GM06990 (cell line): ENCODE results near the gene GSTM5.
A peak's percentile ranks its signal among the peaks of the same experiment; 100 is the strongest.

ENCODE experiments used
- DNase-seq: peaks from one replicate; pipeline ENCODE4 v3.0.0-alpha.2; 2011; ENCODE audit not compliant: insufficient read length; ENCODE audit errors: extremely low read depth
- H3K27me3 ChIP-seq: replicated peaks from 2 replicates; pipeline ENCODE4 v1.6.0; 2011; ENCODE audit warnings: low read length; ENCODE audit not compliant: control insufficient read depth, insufficient read depth
- H3K36me3 ChIP-seq: 2 replicates; pipeline ENCODE4 v1.5.1; 2011; ENCODE audit warnings: low read length; ENCODE audit not compliant: control insufficient read depth, insufficient read depth
- H3K4me3 ChIP-seq: replicated peaks from 2 replicates; pipeline ENCODE4 v1.5.1; 2011; ENCODE audit warnings: low read depth, mild to moderate bottlenecking, control low read depth, low read length
- CTCF ChIP-seq: IDR thresholded peaks from 2 replicates; pipeline ENCODE4 v1.5.1; 2011; ENCODE audit warnings: low read length, control low read depth, mild to moderate bottlenecking, inconsistent platforms; ENCODE audit not compliant: insufficient read depth, poor library complexity, severe bottlenecking

GSTM5 gene

GRCh38 chr1:109714661-109715372, 2.8 kb downstream of the GSTM5 start:
- Histone ChIP-seq H3K4me3 (no peak overlapping the region), H3K36me3 (no peaks in the 10 kb centered on the region), H3K27me3 (no peaks in the 10 kb centered on the region)
- TF ChIP-seq CTCF = no peak
- DNase-seq = no peak

- H3K4me3 ChIP-seq = no peak overlapping the region
- no peak for DNase-seq
- no peak for TF ChIP-seq CTCF
- H3K36me3 ChIP-seq = no peaks in the 10 kb centered on the region
- H3K27me3 ChIP-seq = no peaks in the 10 kb centered on the region
Measured at GRCh38 chr1:109716121-109716520, 4.1 kb downstream of the GSTM5 start.

- Histone ChIP-seq H3K27me3 (no peaks in the 10 kb centered on the region), H3K36me3 (no peaks in the 10 kb centered on the region), H3K4me3 (no peak overlapping the region)
- TF ChIP-seq CTCF = no peak
- no peak for DNase-seq
Measured at GRCh38 chr1:109716570-109717090, 4.6 kb downstream of the GSTM5 start.

GRCh38 chr1:109717729-109718128, 5.7 kb downstream of the GSTM5 start:
- no peaks in the 10 kb centered on the region for H3K36me3 ChIP-seq
- no peaks in the 10 kb centered on the region for H3K27me3 ChIP-seq
- H3K4me3 ChIP-seq = no peak overlapping the region
- no peak for TF ChIP-seq CTCF
- DNase-seq = no peak

GRCh38 chr1:109718495-109718894, 6.4 kb downstream of the GSTM5 start:
- peak; percentile 10 for TF ChIP-seq CTCF
- Histone ChIP-seq H3K27me3 (no peaks in the 10 kb centered on the region), H3K36me3 (no peaks in the 10 kb centered on the region), H3K4me3 (no peak overlapping the region)
- no peak for DNase-seq
